Duodenal mucosa (tissue), 2 donors: ENCODE data around the gene GPR62.
"Not testable (repeated sequence)": the region's sequence is repeated elsewhere in the genome, so short reads cannot be mapped to it uniquely, and the experiment has no call there.

ENCODE experiments used
- H3K27ac ChIP-seq: one replicate; pipeline ENCODE4 v1.7.0; 2013; ENCODE audit warnings: low read depth, low read length
- H3K27me3 ChIP-seq, 2 donors: one replicate each; pipeline ENCODE4 v1.7.0; 2013; ENCODE audit warnings: low read length in 2 of 2, control low read depth in 1 of 2; ENCODE audit not compliant: insufficient read depth in 2 of 2, control insufficient read depth in 1 of 2
- H3K36me3 ChIP-seq, 2 donors: one replicate each; pipeline ENCODE4 v1.7.0; 2013; ENCODE audit warnings: low read length in 2 of 2, control low read depth in 1 of 2; ENCODE audit not compliant: insufficient read depth in 2 of 2, control insufficient read depth in 1 of 2
- H3K4me1 ChIP-seq, 2 donors: one replicate each; pipeline ENCODE4 v1.7.0; 2013; ENCODE audit warnings: low read length in 2 of 2, control low read depth in 1 of 2; ENCODE audit not compliant: insufficient read depth in 2 of 2, control insufficient read depth in 1 of 2
- H3K4me3 ChIP-seq, 2 donors: one replicate each; pipeline ENCODE4 v1.7.0; 2013; ENCODE audit warnings: low read length in 2 of 2, low read depth in 1 of 2
- H3K9ac ChIP-seq, 2 donors: one replicate each; pipeline ENCODE4 v1.7.0; 2013; ENCODE audit warnings: low read length in 2 of 2, low read depth in 1 of 2
- H3K9me3 ChIP-seq, 2 donors: one replicate each; pipeline ENCODE4 v1.7.0; 2013; ENCODE audit warnings: low read length in 2 of 2, control low read depth in 1 of 2; ENCODE audit not compliant: control insufficient read depth in 1 of 2

The GPR62 gene

GRCh38 chr3:51955175-51955892 lies at the start of gene GPR62:
Gene GPR62, plus strand, starts transcription at chr3:51955381. Its CDS starts 272 bp downstream, at chr3:51955653.
- H3K9ac ChIP-seq, result peak within 1 kb of the TSS in 1 of 2 donors; percentile 43
- H3K27ac ChIP-seq, result no peak within 1 kb of the TSS
- peaks cover 5 to 12% of the 10 kb centered on the region in 2 donors for H3K27me3 ChIP-seq
- H3K9me3 ChIP-seq, result no peaks in the 10 kb centered on the region
- H3K4me3 ChIP-seq, result peak within 1 kb of the TSS; percentile 8 to 50
- peaks cover 2 to 11% of the 10 kb centered on the region in 2 donors for H3K36me3 ChIP-seq
- H3K4me1 ChIP-seq, result peaks cover 5 to 7% of the 10 kb centered on the region in 2 donors

GRCh38 chr3:51908026-51908425 lies 47.2 kb upstream of the GPR62 start:
- H3K36me3 ChIP-seq, result no peaks in the 10 kb centered on the region
- H3K4me1 ChIP-seq, result no peaks in the 10 kb centered on the region
- H3K27me3 ChIP-seq, result no peaks in the 10 kb centered on the region
- no peak overlapping the region for H3K27ac ChIP-seq
- no peaks in the 10 kb centered on the region for H3K9me3 ChIP-seq
- no peak overlapping the region for H3K4me3 ChIP-seq
- H3K9ac ChIP-seq, result no peak overlapping the region

GRCh38 chr3:51916418-51916817 lies 38.8 kb upstream of the GPR62 start:
- peaks cover 0 to 2% of the 10 kb centered on the region in 2 donors for H3K27me3 ChIP-seq
- H3K9me3 ChIP-seq, result no peaks in the 10 kb centered on the region
- no peak overlapping the region for H3K27ac ChIP-seq
- H3K9ac ChIP-seq, result no peak overlapping the region
- no peaks in the 10 kb centered on the region for H3K36me3 ChIP-seq
- no peaks in the 10 kb centered on the region for H3K4me1 ChIP-seq
- no peak overlapping the region for H3K4me3 ChIP-seq

- H3K36me3 ChIP-seq, result no peaks in the 10 kb centered on the region
- no peaks in the 10 kb centered on the region for H3K4me1 ChIP-seq
- H3K9me3 ChIP-seq, result no peaks in the 10 kb centered on the region
- H3K4me3 ChIP-seq, result no peak overlapping the region
- peaks cover 0 to under 1% of the 10 kb centered on the region in 2 donors for H3K27me3 ChIP-seq
- no peak overlapping the region for H3K27ac ChIP-seq
- no peak overlapping the region for H3K9ac ChIP-seq
Measured at GRCh38 chr3:51921081-51921578, 34.1 kb upstream of the GPR62 start.

GRCh38 chr3:51927061-51927977 lies 27.9 kb upstream of the GPR62 start:
- H3K27ac ChIP-seq, result no peak overlapping the region
- no peaks in the 10 kb centered on the region for H3K27me3 ChIP-seq
- H3K4me3 ChIP-seq, result no peak overlapping the region
- H3K36me3 ChIP-seq, result no peaks in the 10 kb centered on the region
- H3K4me1 ChIP-seq, result no peaks in the 10 kb centered on the region
- no peak overlapping the region for H3K9ac ChIP-seq
- no peaks in the 10 kb centered on the region for H3K9me3 ChIP-seq

GRCh38 chr3:51928438-51928837 lies 26.7 kb upstream of the GPR62 start:
- Histone ChIP-seq H3K27ac (no peak overlapping the region), H3K4me3 (no peak overlapping the region), H3K9ac (no peak overlapping the region), H3K27me3 (no peaks in the 10 kb centered on the region), H3K36me3 (peaks cover 8% of the 10 kb centered on the region in 2 donors), H3K9me3 (no peaks in the 10 kb centered on the region), H3K4me1 (no peaks in the 10 kb centered on the region)

- H3K4me3 ChIP-seq, H3K9ac ChIP-seq, H3K9me3 ChIP-seq, H3K4me1 ChIP-seq, H3K27me3 ChIP-seq, H3K27ac ChIP-seq: not testable (repeated sequence)
- peaks cover 13% of the 10 kb centered on the region in 2 donors for H3K36me3 ChIP-seq
Measured at GRCh38 chr3:51928981-51929380, 26.2 kb upstream of the GPR62 start.

GRCh38 chr3:51929420-51930003 lies 25.7 kb upstream of the GPR62 start:
- Histone ChIP-seq H3K4me1 (no peaks in the 10 kb centered on the region), H3K9ac (no peak overlapping the region), H3K9me3 (no peaks in the 10 kb centered on the region), H3K4me3 (no peak overlapping the region), H3K27ac (no peak overlapping the region), H3K27me3 (no peaks in the 10 kb centered on the region), H3K36me3 (peaks cover 16 to 18% of the 10 kb centered on the region in 2 donors)

- Histone ChIP-seq H3K4me1 (no peaks in the 10 kb centered on the region), H3K4me3 (no peak overlapping the region), H3K9me3 (no peaks in the 10 kb centered on the region), H3K27me3 (no peaks in the 10 kb centered on the region), H3K9ac (no peak overlapping the region), H3K27ac (no peak overlapping the region), H3K36me3 (peaks cover 22 to 28% of the 10 kb centered on the region in 2 donors)
Measured at GRCh38 chr3:51930439-51930838, 24.7 kb upstream of the GPR62 start.

- H3K27me3 ChIP-seq, result no peaks in the 10 kb centered on the region
- H3K27ac ChIP-seq, result no peak overlapping the region
- H3K9ac ChIP-seq, result no peak overlapping the region
- H3K4me3 ChIP-seq, result no peak overlapping the region
- H3K36me3 ChIP-seq, result peaks cover 27 to 40% of the 10 kb centered on the region in 2 donors
- no peaks in the 10 kb centered on the region for H3K9me3 ChIP-seq
- H3K4me1 ChIP-seq, result no peaks in the 10 kb centered on the region
Measured at GRCh38 chr3:51931756-51932155, 23.4 kb upstream of the GPR62 start.
